Measurements from ENCODE around the gene NIN.

DNA sequence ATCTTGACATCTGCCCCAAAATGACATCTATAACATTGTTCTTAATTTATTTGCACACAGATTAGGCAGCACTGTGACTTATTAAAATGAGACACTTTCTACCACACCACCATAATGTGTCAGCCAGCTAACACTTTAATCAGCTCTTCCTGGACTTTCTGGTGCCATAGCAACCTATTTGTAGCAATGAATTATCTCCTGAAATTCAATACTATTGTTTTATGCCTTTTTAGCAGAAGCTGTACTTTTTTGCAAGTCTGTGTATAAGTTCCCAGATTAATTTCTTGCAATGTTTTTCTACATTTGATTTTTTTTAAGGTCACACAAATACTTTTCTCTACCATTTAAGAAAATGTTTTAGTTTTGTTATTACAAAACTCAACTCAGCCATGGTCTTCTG is 90.1 kb downstream of the NIN start:
- TF ChIP-seq POLR2A (IDR thresholded peaks at IDR 0.05; ENCODE audit: low read length) (no peak), GATA1 (IDR thresholded peaks at IDR 0.05; ENCODE audit: low read depth, low read length) (no peak)

All from erythroblast (primary cell).